ENCODE measurements around the gene ZNF41.

- TF ChIP-seq CTCF (conservative IDR thresholded peaks at IDR 0.05; ENCODE audit: low read depth in 2 of 2), result no peak
- TF ChIP-seq EZH2 (IDR thresholded peaks at IDR 0.05; ENCODE audit: low read depth, unreplicated experiment), result no peak
Measured at GRCh38 chrX:47503151-47503550, 20.1 kb upstream of the ZNF41 start.

Measured in GM23338 (cell line).